HG03045 (cell line): ENCODE data around the gene KIF1B.

Experiments used
- ATAC-seq: cut with Tn5 transposase; IDR thresholded peaks from one replicate; pipeline ENCODE4 v1.9.1; 2021; ENCODE audit warnings: mild to moderate bottlenecking, moderate library complexity; ENCODE audit not compliant: unreplicated experiment

The KIF1B gene

DNA sequence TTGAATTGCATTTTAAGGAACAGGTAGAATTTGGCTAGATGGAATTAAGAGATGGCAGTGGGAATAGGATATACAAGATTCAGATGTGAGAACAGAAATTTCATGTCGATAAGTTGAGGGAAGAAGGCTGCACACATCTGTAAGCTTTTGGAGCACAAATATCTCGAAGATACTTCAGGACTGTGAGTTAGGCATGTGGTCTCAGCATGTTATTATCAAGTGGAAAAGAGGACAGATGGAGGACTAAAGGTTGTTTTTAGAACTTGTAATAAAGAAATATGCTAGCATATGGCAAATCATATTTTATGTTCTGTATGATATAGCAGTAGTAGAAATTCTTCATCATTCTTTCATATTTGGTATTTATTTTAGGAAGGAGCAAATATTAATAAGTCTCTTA is 61.5 kb downstream of the KIF1B start:
- ATAC-seq = no peak

GRCh38 chr1:10272274-10272673 is 61.9 kb downstream of the KIF1B start:
- no peak for ATAC-seq

GRCh38 chr1:10278880-10279279 is 68.5 kb downstream of the KIF1B start:
- ATAC-seq = no peak

- no peak for ATAC-seq
These were observed 70.3 kb downstream of the KIF1B start for GRCh38 chr1:10280439-10281350.

GRCh38 chr1:10283318-10283984 is 73.1 kb downstream of the KIF1B start:
- ATAC-seq = no peak

DNA sequence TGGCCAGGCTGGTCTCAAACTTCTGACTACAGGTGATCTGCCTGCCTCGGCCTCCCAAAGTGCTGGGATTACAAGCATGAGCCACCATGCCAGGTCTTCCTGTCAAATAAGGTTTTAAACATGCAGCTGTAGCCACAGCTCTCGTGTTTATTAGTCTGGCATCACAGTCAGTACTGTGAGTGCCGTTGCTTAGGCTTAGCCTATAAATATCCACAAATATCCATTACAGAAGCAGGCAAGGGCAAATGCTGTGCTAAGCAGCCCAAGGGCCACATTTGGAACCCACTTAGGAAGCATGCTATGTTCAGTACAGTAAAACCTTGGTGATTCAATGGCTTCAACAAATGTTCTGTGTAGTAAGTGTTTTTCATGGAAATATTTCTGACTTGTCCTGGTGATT is 75.9 kb downstream of the KIF1B start:
- ATAC-seq = no peak

GRCh38 chr1:10287023-10287645 is 76.8 kb downstream of the KIF1B start:
- no peak for ATAC-seq

DNA sequence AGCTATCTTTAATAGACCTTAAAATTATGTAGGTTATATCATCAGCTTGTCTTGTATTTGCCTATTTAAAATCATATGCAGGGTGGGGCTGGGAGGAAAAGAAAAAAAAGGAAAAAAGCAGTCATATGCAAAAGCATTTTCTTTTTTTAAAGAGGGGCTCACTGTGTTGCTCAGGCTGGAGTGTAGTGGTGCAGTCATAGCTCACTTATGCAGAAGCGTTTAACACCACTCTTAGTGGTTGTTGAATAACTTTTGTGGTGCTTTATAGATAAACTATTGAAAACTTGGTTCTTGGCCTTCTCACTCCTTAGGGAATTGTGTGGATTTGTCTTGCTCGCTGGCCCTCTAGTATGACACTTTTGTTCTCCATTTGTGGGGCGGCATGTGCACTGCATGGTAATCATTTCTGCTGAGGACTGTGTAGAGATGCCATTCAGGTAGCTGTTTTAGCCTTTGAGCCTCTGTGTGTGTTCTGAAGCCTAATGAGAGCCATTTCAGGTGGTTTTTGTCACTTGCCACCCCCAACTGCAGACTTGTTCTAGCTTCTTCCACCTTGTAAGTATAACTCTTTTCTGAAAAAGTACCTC is 77.8 kb downstream of the KIF1B start:
- no peak for ATAC-seq

DNA sequence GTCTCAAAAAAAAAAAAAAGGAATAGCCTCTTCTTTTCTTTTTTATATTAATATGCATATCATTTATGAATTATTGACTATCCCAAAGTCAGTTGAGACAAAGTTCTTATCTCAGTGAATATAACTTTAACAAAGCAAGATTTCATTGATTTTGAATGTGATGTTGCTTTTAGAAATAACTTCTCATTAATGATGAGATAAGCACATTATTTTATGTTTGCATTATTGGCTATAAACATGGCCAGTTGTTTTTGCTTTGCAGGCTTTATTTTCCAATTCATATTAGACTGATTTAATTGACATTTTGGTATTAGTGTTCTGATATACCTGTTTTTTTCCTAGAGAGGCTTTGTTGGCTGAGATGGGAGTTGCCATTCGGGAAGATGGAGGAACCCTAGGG is 81.3 kb downstream of the KIF1B start:
- no peak for ATAC-seq

DNA sequence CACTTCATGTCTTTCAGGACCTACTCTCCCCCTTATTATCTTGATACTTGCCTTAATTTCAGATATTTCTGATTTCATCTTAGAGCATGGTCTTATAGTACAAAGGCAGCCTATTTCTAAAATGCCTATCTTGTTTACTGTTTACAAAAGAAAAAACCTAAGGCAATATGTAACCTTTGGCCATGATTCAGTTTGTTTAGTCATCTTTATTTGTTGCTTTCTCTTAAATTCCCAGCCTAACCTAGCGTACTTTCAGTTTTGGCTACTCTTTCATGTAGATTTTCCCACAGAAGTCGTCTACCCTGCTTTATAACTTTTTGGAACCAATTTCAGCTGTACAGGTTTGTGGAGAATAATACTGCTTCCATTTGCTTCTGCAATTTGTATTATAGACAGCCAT is 81.8 kb downstream of the KIF1B start:
- ATAC-seq = no peak

GRCh38 chr1:10295481-10296085 is 85.2 kb downstream of the KIF1B start:
- ATAC-seq = no peak

DNA sequence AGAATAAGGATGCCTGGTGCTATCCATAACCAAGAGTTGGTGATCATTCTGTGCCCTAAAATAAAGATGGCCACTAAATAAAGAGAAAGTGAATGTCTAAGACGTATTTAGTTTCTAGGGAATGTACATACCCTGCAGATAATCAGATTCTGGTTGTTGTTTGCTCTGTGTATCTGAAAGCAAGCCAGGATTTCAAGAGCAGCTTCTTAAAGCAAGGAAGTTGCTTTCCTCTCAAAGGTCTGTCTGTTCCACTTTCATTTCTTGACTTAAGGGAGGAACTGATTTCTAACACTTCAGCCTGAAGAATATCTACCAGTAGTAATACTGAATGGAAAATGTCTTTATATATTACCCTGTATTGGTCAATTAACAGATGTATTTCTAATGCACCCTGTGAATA is 88.8 kb downstream of the KIF1B start:
- no peak for ATAC-seq

GRCh38 chr1:10302416-10302815 is 92.0 kb downstream of the KIF1B start:
- no peak for ATAC-seq

- ATAC-seq = no peak
These were observed 93.9 kb downstream of the KIF1B start for GRCh38 chr1:10304295-10304694.

- no peak for ATAC-seq
These were observed 96.1 kb downstream of the KIF1B start for GRCh38 chr1:10306435-10306834.

DNA sequence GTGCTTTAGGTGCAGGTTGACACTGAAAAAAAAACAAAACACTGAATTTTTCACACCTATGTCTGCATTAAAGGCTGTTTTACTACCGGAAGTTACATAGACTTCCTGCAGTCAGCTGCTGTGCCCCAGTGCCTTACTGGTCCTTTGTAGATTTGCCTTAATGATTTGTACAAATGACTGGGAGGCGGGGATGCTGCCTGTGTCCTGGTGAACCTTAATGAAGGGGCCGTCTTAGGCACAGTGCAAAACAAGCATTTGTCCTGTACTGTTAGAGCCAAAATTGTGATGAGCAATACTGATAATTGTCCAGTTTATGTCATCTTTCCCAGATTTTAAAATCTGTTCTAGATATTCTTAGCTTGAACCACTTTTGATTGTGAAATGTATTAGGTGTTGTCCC is 97.6 kb downstream of the KIF1B start:
- ATAC-seq = no peak

DNA sequence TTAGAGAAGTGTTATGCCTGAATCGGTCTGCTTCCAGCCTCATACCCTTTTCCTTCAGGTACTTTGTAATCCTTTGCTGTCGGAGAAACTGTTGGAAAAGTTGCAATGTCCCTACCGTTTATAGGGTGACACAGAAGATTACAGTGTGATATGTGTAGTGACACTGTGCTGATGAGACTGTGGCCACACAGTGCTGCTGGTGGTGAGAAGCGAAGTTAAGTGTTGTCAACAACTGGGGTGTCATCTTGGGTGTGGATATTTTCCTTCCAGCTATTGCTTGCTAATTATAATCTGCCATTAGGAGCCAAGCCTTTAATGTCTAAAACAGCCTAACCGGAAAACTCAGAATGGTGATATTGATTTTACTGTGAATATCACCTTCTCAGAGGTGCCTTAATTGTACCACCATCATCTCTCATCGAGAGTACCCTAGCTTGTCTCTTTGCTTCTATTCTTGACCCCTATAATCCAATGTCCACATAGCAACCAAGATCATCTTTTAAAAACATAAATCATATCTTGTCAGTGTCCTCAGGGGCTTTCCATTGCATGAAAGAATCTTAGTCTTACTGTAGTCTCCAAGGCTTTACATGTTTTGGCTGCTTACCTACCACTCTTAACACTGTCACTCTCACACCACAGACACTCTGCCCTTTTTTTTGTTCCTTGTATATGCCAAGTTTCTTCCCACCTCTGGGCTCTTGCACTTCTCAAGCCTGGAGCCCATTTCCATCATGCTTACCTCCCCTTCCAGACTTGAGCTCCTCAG is 99.1 kb downstream of the KIF1B start:
- no peak for ATAC-seq

GRCh38 chr1:10316752-10317151 is 106.4 kb downstream of the KIF1B start:
- no peak for ATAC-seq

DNA sequence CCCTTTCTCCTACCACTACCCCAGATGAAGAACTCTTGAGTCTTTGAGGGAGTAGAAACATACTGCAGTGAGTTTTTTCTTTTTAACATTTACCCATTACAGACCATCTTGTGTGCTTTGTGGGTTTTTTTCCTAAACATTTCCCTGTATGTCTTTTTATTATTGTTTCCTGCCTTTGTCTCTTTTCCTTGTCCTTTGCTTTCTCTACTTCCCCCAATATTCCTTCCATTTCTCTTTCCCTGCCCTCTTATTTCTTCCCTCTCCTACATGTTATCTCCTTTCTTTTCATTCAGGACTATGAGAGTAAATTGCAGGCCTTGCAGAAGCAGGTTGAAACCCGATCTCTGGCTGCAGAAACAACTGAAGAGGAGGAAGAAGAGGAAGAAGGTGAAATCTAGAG is 109.4 kb downstream of the KIF1B start:
- no peak for ATAC-seq

DNA sequence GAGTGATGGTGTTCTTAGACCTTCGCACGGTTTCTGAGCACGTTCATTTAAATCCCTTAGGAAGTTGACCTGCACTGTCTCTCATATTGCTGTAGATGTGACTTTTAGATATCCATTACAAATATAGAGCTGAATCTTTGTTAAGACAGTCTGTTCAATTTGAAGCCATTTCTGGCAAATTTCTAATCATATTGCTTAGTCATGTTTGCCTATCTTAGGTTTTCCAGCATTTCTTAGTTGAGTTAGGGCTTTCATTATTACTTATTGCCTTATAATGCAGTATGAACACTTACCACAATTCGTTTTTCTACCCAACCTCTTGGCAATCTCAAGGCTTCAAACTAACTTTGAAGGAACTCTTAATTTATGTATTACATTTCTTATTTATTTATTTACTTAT is 110.0 kb downstream of the KIF1B start:
- ATAC-seq = no peak
